GM19452 (cell line): ENCODE results near the gene ITPR2.
A peak's percentile ranks its signal among the peaks of the same experiment; 100 is the strongest.
"Not testable (repeated sequence)": the region's sequence is repeated elsewhere in the genome, so short reads cannot be mapped to it uniquely, and the experiment has no call there.

ENCODE experiments used
- ATAC-seq: cut with Tn5 transposase; IDR thresholded peaks from one replicate; pipeline ENCODE4 v1.9.1; 2021; ENCODE audit not compliant: unreplicated experiment

The ITPR2 gene

GRCh38 chr12:26327975-26328644, 504.9 kb downstream of the ITPR2 start:
- no peak for ATAC-seq

GRCh38 chr12:26323673-26324072, 509.3 kb downstream of the ITPR2 start:
- ATAC-seq, result no peak

- ATAC-seq, result no peak
Measured at GRCh38 chr12:26319511-26319910, 513.5 kb downstream of the ITPR2 start.

- ATAC-seq, result peak; percentile 93
Measured at GRCh38 chr12:26318661-26319068, 514.3 kb downstream of the ITPR2 start.

- peak; percentile 58 for ATAC-seq
Measured at GRCh38 chr12:26317942-26318575, 514.9 kb downstream of the ITPR2 start.

GRCh38 chr12:26314103-26314502, 518.9 kb downstream of the ITPR2 start:
- ATAC-seq, result not testable (repeated sequence)

GRCh38 chr12:26310489-26310888, 522.5 kb downstream of the ITPR2 start:
- ATAC-seq, result not testable (repeated sequence)

- no peak for ATAC-seq
Measured at GRCh38 chr12:26309634-26310033, 523.4 kb downstream of the ITPR2 start.

- ATAC-seq, result no peak
Measured at GRCh38 chr12:26304273-26304672, 528.7 kb downstream of the ITPR2 start.

GRCh38 chr12:26303418-26303817, 529.6 kb downstream of the ITPR2 start:
- no peak for ATAC-seq

GRCh38 chr12:26302776-26303175, 530.2 kb downstream of the ITPR2 start:
- no peak for ATAC-seq

- no peak for ATAC-seq
Measured at GRCh38 chr12:26299751-26300150, 533.2 kb downstream of the ITPR2 start.

GRCh38 chr12:26298785-26299621, 534.0 kb downstream of the ITPR2 start:
- peak; percentile 99 for ATAC-seq

GRCh38 chr12:26297396-26298070, 535.5 kb downstream of the ITPR2 start:
- no peak for ATAC-seq

- ATAC-seq, result no peak
Measured at GRCh38 chr12:26295001-26295400, 538.0 kb downstream of the ITPR2 start.

- ATAC-seq, result no peak
Measured at GRCh38 chr12:26293612-26294011, 539.4 kb downstream of the ITPR2 start.

- ATAC-seq, result no peak
Measured at GRCh38 chr12:26292596-26292995, 540.4 kb downstream of the ITPR2 start.

GRCh38 chr12:26290565-26290964, 542.4 kb downstream of the ITPR2 start:
- no peak for ATAC-seq

- ATAC-seq, result no peak
Measured at GRCh38 chr12:26287671-26288381, 545.2 kb downstream of the ITPR2 start.
